K562 (cell line): ENCODE data around the gene DHDDS. TPM values are rescaled to one million over a fixed set of nuclear protein-coding genes. Genes with fewer than 3 reads are reported as not detected.

Experiments used
- CEBPB ChIP-seq: fragments of 450-650 bp; IDR thresholded peaks from 2 replicates; pipeline ENCODE4 v1.6.1; 2016; ENCODE audit warnings: missing genetic modification characterization, missing compliant biosample characterization
- polyA plus RNA-seq, 8 experiments: library from polyadenylated mRNA; depleted of rRNA in 4 of 8; stranded (reverse) in 5 of 8; unstranded in 3 of 8; fragments of >200 nt; fragmentation: Nextera tagmentation in 2 of 8; fragmentation: Illumina TruSeq in 1 of 8; extraction: Ambion mirVana in 2 of 8; extraction: Trizol in 1 of 8; gene quantifications; 2 replicates each; pipeline versions ENCODE4 v1.2.1 to v1.2.3, GENCODE V29; 2011 to 2014; ENCODE audit warnings: inconsistent platforms in 1 of 8, missing spikeins in 1 of 8
- total RNA-seq, 7 experiments: library from RNA; depleted of rRNA in 6 of 7; stranded (reverse); fragments of >200 nt in 6 of 7; fragmentation: Illumina TruSeq in 2 of 7; extraction: Trizol in 2 of 7; gene quantifications; 2 replicates each; pipeline versions ENCODE4 v1.2.1 to v1.2.3, GENCODE V29; 2011 to 2021; ENCODE audit warnings: low replicate concordance in 1 of 7
- TF ChIP-seq, protein P1 (sequence below), 2 experiments: fragments of 450-650 bp; IDR thresholded peaks; 2 replicates each; pipeline ENCODE4 v1.6.1; 2016; ENCODE audit warnings: mild to moderate bottlenecking in 2 of 2, borderline replicate concordance in 1 of 2, low read depth in 1 of 2, moderate library complexity in 1 of 2
- TF ChIP-seq, protein P2 (sequence below), 3 experiments: fragments of 200-800 bp in 1 of 3; fragments of 250-450 bp in 1 of 3; fragments of 450-650 bp in 1 of 3; sonication (Bioruptor Pico) in 1 of 3; sonication (Bioruptor generic) in 1 of 3; formaldehyde crosslinking in 1 of 3; IDR thresholded peaks; 2 replicates each; pipeline versions ENCODE4 v1.6.1 to v1.8.0; 2016 to 2022; ENCODE audit warnings: mild to moderate bottlenecking in 2 of 3, missing genetic modification characterization in 2 of 3, missing compliant biosample characterization in 1 of 3, moderate library complexity in 1 of 3

DHDDS gene
- total and polyA plus RNA-seq, 9 of the 15 experiments (the other 6 are each of a cell fraction or from before 2014, with no cell fraction given): 33.3 to 55.0 (median 44.3) TPM

DNA sequence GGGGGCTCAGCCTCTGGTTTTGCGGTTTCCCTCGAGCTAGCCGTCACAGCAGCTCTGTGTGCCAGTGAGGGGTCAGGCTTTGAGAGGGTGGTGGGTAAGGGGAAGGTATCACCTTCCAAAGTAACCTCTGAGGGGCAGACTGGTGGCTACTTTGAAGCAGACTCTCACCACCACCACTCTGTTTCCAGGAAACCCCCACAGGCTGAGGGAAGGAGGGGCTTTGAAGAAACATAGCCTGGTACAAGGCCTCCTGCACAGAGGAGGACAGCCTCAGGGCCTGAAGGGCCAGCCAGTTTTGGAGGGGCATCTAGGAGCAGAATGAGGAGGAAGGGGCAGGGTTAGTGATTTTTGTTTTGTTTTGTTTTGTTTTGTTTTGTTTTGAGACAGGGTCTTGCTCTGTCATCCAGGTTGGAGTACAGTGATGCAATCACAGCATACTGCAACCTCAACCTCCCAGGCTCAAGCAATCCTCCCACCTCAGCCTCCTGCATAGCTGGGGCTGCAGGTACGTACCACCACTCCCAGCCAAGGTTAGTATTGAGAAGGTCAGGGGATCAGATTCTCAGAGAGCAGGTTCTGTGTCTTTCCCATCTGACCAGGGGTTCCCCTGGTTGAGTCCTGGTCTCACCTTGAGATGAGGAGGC, 42.4 kb upstream of the DHDDS start (continued):
- TF ChIP-seq, protein P1, sequence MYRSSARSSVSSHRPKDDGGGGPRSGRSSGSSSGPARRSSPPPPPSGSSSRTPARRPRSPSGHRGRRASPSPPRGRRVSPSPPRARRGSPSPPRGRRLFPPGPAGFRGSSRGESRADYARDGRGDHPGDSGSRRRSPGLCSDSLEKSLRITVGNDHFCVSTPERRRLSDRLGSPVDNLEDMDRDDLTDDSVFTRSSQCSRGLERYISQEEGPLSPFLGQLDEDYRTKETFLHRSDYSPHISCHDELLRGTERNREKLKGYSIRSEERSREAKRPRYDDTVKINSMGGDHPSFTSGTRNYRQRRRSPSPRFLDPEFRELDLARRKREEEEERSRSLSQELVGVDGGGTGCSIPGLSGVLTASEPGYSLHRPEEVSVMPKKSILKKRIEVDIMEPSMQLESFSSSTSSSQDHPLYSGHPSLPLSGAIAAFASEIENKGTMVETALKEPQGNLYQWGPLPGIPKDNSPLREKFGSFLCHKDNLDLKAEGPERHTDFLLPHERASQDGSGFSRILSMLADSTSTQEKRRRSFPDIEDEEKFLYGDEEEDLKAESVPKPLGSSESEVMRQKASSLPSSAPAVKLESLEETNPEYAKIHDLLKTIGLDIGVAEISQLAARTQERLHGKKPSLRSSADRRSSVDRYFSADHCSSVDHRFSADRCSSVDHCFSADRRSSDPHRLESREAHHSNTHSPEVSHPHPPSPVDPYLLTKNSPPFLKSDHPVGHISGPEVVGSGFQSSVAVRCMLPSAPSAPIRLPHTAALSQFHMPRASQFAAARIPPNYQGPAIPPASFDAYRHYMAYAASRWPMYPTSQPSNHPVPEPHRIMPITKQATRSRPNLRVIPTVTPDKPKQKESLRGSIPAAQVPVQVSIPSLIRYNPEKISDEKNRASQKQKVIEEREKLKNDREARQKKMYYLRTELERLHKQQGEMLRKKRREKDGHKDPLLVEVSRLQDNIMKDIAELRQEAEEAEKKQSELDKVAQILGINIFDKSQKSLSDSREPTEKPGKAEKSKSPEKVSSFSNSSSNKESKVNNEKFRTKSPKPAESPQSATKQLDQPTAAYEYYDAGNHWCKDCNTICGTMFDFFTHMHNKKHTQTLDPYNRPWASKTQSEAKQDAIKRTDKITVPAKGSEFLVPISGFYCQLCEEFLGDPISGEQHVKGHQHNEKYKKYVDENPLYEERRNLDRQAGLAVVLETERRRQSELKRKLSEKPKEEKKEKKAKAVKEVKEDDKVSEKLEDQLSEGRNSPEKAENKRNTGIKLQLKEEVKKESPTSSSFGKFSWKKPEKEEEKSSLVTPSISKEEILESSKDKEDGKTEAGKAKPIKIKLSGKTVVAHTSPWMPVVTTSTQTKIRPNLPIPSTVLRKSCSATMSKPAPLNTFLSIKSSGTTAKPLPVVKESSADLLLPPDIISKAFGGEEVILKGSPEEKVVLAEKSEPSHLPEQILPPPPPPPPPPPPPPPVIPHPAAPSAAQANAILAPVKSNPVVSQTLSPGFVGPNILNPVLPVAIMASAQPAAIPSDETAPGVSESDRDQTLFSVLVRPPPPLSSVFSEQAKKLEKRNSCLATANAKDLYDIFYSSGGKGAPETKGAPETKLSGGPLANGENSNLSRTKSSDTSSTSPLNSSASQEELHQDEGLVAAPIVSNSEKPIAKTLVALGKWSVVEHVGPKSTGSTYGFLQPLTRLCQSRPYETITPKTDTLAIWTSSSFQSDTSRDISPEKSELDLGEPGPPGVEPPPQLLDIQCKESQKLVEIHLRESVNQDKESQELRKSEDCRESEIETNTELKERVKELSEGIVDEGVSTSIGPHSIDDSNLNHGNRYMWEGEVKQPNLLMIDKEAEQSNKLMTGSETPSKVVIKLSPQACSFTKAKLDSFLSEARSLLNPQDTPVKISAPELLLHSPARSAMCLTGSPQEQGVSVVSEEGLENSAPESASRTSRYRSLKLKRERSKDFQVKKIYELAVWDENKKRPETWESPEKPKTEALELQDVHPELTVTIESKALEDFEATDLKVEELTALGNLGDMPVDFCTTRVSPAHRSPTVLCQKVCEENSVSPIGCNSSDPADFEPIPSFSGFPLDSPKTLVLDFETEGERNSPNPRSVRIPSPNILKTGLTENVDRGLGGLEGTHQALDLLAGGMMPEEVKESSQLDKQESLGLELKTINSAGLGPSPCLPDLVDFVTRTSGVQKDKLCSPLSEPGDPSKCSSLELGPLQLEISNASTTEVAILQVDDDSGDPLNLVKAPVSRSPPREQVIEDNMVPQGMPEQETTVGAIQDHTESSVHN (IDR thresholded peaks at IDR 0.05; ENCODE audit: borderline replicate concordance in 1 of 2, low read depth in 1 of 2): no peak
- TF ChIP-seq CEBPB (tag): peak; percentile 58
- TF ChIP-seq, protein P2, sequence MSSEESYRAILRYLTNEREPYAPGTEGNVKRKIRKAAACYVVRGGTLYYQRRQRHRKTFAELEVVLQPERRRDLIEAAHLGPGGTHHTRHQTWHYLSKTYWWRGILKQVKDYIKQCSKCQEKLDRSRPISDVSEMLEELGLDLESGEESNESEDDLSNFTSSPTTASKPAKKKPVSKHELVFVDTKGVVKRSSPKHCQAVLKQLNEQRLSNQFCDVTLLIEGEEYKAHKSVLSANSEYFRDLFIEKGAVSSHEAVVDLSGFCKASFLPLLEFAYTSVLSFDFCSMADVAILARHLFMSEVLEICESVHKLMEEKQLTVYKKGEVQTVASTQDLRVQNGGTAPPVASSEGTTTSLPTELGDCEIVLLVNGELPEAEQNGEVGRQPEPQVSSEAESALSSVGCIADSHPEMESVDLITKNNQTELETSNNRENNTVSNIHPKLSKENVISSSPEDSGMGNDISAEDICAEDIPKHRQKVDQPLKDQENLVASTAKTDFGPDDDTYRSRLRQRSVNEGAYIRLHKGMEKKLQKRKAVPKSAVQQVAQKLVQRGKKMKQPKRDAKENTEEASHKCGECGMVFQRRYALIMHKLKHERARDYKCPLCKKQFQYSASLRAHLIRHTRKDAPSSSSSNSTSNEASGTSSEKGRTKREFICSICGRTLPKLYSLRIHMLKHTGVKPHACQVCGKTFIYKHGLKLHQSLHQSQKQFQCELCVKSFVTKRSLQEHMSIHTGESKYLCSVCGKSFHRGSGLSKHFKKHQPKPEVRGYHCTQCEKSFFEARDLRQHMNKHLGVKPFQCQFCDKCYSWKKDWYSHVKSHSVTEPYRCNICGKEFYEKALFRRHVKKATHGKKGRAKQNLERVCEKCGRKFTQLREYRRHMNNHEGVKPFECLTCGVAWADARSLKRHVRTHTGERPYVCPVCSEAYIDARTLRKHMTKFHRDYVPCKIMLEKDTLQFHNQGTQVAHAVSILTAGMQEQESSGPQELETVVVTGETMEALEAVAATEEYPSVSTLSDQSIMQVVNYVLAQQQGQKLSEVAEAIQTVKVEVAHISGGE (CRISPR knock-in tag; IDR thresholded peaks at IDR 0.05): no peak
